Right kidney (tissue), 1 donor: ENCODE results near the gene CCDC12.

Source experiments
- DNase-seq: peaks from one replicate; pipeline ENCODE4 v3.0.0-alpha.2; 2016

The CCDC12 gene

GRCh38 chr3:46957092-46957820, 19.3 kb downstream of the CCDC12 start:
- DNase-seq, result no peak

GRCh38 chr3:46955801-46956259, 20.7 kb downstream of the CCDC12 start:
- no peak for DNase-seq

GRCh38 chr3:46955157-46955556, 21.4 kb downstream of the CCDC12 start:
- DNase-seq, result no peak

GRCh38 chr3:46954178-46954577, 22.4 kb downstream of the CCDC12 start:
- DNase-seq, result no peak

- no peak for DNase-seq
These were observed 23.1 kb downstream of the CCDC12 start for GRCh38 chr3:46953234-46954010.

GRCh38 chr3:46952813-46953212, 23.7 kb downstream of the CCDC12 start:
- no peak for DNase-seq

GRCh38 chr3:46950650-46951241, 25.8 kb downstream of the CCDC12 start:
- no peak for DNase-seq

- no peak for DNase-seq
These were observed 26.4 kb downstream of the CCDC12 start for GRCh38 chr3:46950177-46950576.

GRCh38 chr3:46948830-46949671, 27.5 kb downstream of the CCDC12 start:
- no peak for DNase-seq

- DNase-seq, result no peak
These were observed 28.4 kb downstream of the CCDC12 start for GRCh38 chr3:46947981-46948791.

- no peak for DNase-seq
These were observed 29.0 kb downstream of the CCDC12 start for GRCh38 chr3:46947546-46947901.

- no peak for DNase-seq
These were observed 29.5 kb downstream of the CCDC12 start for GRCh38 chr3:46946856-46947545.

GRCh38 chr3:46946416-46946815, 30.1 kb downstream of the CCDC12 start:
- no peak for DNase-seq

GRCh38 chr3:46944191-46944590, 32.4 kb downstream of the CCDC12 start:
- DNase-seq, result no peak

GRCh38 chr3:46943237-46944187, 33.0 kb downstream of the CCDC12 start:
- DNase-seq, result peak; percentile 41

GRCh38 chr3:46942481-46943236, 33.9 kb downstream of the CCDC12 start:
- no peak for DNase-seq

GRCh38 chr3:46942076-46942475, 34.5 kb downstream of the CCDC12 start:
- no peak for DNase-seq

GRCh38 chr3:46939578-46940445, 36.7 kb downstream of the CCDC12 start:
- DNase-seq, result no peak
